Measurements from ENCODE around the gene A4GNT. TPM values are rescaled to one million over a fixed set of nuclear protein-coding genes. Genes with fewer than 3 reads are reported as not detected.
"Not testable (repeated sequence)": the region's sequence is repeated elsewhere in the genome, so short reads cannot be mapped to it uniquely, and the experiment has no call there.

The A4GNT gene
- total RNA-seq, result not detected
- long read RNA-seq, result 0 reads

DNA sequence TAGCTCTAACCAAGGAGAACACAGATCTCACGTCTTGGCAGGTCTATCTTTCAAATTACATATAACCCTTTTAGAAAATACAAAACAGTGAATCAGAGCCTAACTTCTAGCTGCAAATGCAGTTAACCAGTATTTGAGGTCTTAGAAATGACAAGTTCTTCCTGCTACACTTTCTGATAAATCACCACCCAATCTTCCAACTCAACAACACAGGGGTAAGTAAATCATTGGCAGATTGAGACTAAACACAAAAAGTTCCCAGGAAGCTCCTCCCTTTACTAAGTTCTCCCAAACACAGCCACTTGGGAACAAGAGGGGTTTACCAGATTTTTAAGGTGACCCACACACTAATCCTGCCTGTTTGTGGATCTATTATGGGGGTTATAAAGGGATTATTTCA, at the start of gene A4GNT:
Gene A4GNT, minus strand, starts transcription at position 152 of the 400 bp plus-strand sequence. CDS start 1,134 bp downstream, outside the sequence.
- DNase-seq (ENCODE audit: missing footprints) (no peak), ATAC-seq (no peak)
- intact Hi-C loops (cut with DNase I), result no loop called here

DNA sequence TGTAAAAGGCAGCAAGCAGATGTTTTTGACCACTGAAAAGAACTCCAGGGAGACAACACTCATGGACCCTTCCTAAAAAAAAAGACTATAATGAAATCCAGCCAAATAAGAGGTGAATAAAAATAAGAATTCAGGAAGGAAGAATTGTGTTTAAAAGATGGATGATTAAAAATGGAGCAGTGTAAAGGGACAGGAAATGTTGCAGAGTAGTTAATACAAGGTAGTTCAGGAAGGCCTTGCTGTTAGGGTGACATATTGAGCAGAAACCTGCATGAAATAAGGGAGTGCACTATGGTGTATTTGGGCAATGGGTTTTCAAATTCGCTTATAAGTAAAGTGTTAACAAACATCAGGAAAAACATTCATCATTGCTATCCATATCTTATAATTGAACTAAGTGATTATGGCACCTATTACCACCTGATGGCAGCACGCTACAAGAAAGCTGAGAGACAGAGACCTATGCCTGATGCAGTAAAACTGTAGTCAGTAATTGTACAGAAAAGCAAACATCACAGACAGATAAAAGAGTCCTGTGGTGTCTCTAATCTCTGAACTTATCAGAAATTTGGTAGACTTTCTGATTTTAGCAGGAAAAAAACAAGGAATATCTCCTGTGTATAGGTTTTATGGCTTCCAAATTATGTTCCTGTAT, 48.3 kb upstream of the A4GNT start:
- intact Hi-C loops (cut with DNase I), result loop anchor here (10.0 kb wide), 1 partner anchor 244 kb away; no protein-coding TSS in a partner anchor
- ATAC-seq (no peak), DNase-seq (ENCODE audit: missing footprints) (no peak)

DNA sequence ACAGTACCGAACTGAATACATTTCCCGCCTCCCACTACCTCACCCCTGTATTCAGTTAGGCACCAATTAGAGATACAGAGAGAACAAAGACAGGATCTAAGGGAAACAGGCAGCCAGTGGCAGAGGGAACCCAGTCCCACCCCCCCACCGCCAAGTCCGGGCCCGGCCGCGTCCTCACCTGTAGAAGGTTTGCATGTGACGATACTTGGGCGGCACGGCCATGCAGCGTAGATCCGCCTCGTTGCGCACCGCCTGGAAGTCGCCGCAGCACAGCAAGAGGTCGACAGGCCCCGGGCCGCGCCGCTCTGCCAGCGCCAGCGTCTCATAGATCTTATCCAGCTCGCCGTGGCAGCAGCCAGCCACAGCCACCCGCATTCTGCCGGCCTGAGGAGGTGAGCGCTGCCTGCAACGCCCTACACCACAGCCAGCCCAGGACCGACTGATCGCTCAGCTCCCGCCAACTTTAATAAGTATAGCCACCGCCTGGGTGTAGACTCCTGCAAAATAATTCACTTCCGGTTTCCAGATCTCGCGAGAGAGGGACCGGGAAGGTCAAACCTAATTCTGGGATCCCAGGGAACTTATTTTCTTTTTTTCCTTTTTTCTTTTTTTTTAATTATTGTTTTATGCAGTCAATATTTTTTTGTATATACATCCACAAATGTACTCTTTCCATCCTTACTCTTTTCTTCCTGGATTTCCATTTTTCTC, 42.4 kb upstream of the A4GNT start, which contains the start of gene DBR1:
Gene DBR1, minus strand, starts transcription at position 501 of the 711 bp plus-strand sequence. Its CDS starts 126 bp downstream, at position 375.
- ATAC-seq (peak; percentile 95), DNase-seq (ENCODE audit: missing footprints) (peak; percentile 88)
- intact Hi-C loops (cut with DNase I), result no loop called here

DNA sequence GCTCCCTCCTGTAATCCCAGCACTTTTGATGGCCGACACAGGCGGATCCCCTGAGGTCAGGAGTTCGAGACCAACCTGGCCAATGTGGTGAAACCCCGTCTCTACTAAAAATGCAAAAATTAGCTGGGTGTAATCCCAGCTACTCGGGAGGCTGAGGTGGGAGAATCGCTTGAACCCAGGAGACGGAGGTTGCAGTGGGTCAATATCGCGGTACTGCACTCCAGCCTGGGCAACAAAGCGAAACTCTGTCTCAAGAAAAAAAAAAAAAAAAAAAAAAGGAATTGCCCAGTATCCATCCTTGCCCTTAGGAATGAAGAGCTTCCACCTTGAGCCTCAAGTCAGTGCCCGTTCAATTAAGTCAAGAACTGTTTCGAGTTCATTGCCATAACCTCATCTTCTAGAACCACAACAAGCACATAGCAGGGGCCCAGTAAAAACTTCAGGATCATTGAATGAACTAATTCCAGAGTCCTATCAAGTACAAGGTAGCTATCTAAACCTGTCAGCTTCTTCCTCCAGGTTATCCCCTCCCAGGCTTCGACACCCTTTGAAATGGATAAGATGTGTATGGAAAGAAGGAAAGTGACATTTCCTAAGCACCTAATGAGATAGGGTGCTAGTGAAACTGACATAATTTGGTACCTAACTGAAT, 41.7 kb upstream of the A4GNT start:
- DNase-seq (ENCODE audit: missing footprints) (no peak), ATAC-seq (no peak)
- intact Hi-C loops (cut with DNase I), result no loop called here

DNA sequence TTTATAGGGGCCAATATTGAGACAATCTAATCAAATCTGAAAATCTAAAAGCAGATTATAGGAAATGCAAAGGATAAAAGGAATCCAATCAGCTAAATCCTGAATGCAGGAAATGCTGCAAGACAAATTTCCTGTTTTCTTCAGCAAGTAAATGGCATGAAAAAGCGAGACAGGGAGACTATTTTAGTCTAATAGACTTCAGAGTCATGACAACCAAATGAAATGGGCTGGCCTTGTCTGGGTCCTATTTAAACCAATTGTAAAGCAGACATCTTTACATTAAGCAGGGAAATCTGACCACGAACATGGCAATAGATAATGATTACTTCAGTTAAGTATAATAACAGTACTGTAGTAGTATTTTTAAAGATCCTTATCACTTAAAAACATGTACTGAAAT, 40.4 kb upstream of the A4GNT start:
- DNase-seq (ENCODE audit: missing footprints) (no peak), ATAC-seq (no peak)
- intact Hi-C loops (cut with DNase I), result no loop called here

GRCh38 chr3:138165061-138165460, 32.9 kb upstream of the A4GNT start:
- DNase-seq (ENCODE audit: missing footprints) (no peak), ATAC-seq (no peak)
- intact Hi-C loops (cut with DNase I), result no loop called here

DNA sequence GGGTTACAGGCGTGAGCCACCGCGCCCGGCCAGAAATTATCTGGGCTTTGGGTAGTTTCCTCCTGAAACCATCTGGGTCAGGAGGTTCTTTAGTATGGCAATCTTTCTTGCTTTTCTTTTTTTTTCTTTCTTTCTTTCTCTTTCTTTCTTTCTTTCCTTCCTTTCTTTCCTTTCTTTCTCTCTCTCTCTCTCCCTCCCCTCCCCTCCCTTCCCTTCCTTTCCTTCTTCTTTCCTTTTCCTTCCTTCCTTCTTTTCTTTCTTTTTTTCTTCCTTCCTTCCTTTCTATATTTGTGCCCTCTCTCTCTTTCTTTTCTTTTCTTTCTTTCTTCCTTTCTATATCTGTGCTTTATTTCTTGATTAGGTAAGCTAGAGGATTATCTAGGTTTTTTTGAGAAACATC, 25.6 kb upstream of the A4GNT start:
- no peak for ATAC-seq
- intact Hi-C loops (cut with DNase I), result no loop called here
- no peak for DNase-seq (ENCODE audit: missing footprints)

GRCh38 chr3:138154534-138154933, 22.3 kb upstream of the A4GNT start:
- ATAC-seq, result no peak
- DNase-seq (ENCODE audit: missing footprints), result no peak
- intact Hi-C loops (cut with DNase I), result no loop called here

DNA sequence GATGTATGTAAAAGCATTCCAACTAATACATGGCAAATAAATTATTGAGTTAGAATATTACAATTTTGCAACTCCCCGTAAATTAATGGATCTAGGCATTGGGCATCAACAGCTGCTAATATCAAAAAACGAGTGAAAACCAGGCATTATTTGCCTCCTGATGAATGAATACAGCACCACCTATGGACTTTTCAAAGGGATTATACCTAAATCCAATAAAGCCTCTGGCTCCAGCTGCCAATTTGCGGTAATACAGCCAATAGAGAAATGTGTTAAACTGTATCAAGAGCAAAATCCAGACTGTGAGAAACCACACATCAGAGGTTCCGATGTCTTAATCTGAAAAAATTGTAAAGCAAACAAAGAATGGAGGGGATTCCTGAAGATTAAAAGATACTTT, 16.3 kb upstream of the A4GNT start:
- intact Hi-C loops (cut with DNase I), result no loop called here
- DNase-seq (ENCODE audit: missing footprints) (no peak), ATAC-seq (no peak)

DNA sequence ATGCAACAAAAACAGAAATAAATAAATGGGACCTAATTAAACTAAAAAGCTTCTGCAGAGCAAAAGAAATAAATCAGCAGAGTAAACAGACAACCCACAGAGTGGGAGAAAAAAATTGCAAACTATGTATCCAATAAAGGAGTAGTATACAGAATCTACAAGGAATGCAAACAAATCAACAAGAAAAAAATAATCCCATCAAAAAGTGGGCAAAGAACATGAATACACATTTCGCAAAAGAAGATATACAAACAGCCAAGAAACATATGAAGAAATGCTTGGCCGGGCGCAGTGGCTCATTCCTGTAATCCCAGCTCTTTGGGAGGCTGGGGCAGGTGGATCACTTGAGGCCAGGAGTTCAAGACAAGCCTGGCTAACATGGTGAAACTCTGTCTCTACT, 10.0 kb upstream of the A4GNT start:
- DNase-seq (ENCODE audit: missing footprints); ATAC-seq; intact Hi-C loops (cut with DNase I): not testable (repeated sequence)

DNA sequence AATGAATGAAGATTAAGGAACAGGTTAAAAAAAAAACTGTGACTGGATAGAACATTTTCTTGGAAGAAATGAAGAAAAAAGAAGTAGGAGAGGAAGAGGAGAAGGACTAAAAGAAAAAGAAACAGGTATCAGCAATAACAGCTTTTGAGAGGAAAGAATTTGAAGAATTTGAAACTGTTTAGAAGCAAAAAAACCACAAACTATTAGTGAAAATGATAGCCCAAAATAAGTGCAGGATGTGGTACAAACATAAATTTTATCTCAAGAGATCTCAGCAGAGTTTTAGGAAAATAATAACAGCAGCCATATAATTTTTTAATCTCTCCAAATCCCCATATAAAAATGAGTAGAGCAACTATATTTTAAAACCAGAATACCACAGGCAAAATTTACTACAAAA, 8.8 kb upstream of the A4GNT start:
- intact Hi-C loops (cut with DNase I), result no loop called here
- ATAC-seq, result no peak
- DNase-seq (ENCODE audit: missing footprints), result no peak

DNA sequence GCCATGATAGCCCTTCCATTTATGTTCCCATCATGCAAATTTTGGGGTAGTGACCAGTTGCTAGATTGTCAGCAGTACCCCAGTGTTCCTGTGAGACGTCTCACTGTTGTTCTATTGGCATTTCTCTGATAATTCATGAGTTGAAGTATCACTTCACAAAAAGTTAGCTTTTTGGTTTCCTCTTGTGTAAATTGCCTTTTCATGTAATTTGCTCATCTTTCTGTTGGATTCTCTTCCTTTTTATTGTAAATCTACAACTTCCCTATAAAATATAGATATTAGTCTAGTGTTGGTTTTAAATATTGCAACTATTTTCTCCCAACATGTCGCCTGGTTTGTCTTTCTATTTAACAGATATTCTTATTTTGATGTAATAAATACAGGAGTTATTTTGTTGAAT, 7.5 kb upstream of the A4GNT start:
- DNase-seq (ENCODE audit: missing footprints), result no peak
- ATAC-seq, result no peak
- intact Hi-C loops (cut with DNase I), result no loop called here

DNA sequence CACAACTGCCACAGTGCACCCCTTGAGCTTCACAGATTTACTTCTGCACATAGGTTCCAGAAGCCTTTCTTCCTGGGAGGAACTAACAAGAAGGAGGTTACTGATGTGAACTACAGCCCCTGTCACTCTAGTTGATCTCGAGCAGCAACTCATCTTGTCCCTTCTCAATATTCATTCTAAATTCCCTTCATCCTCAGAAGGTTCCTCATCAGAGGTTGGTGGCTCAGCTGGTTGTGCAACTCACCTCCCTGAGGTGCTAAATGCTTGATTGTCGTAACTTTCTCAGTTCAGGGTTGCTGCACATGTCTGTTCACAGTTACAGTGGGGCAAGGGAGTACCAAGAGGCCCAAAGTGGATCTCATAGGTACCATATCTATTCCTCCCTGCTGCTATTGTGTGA, 5.7 kb upstream of the A4GNT start:
- DNase-seq (ENCODE audit: missing footprints) (no peak), ATAC-seq (no peak)
- intact Hi-C loops (cut with DNase I), result no loop called here

GRCh38 chr3:138136201-138136600, 4.0 kb upstream of the A4GNT start:
- no peak for DNase-seq (ENCODE audit: missing footprints)
- intact Hi-C loops (cut with DNase I), result no loop called here
- peak; percentile 40 for ATAC-seq

DNA sequence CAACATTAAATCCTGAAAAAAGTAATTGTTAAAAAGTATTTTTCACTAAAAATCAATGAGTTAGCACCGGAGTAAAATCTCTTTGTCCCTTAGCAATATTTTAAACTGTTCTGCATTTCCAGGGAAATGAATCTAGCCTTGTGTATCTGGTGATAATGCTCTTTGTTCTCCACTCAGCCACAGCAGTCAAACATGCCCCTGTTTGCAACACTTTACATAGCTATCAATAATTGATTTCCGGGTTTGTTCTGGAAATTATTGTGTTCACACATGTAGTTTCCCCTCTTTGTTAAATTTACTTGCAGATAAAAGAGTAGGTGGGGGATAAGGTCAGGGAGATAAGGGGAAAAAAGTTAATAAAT, 3.6 kb upstream of the A4GNT start:
- intact Hi-C loops (cut with DNase I), result no loop called here
- ATAC-seq (no peak), DNase-seq (ENCODE audit: missing footprints) (no peak)

- DNase-seq (ENCODE audit: missing footprints), result no peak
- no peak for ATAC-seq
- intact Hi-C loops (cut with DNase I), result no loop called here
Measured at GRCh38 chr3:138135146-138135832, 3.1 kb upstream of the A4GNT start.

GRCh38 chr3:138127636-138128365, 4.4 kb downstream of the A4GNT start:
- ATAC-seq (no peak), DNase-seq (ENCODE audit: missing footprints) (no peak)
- intact Hi-C loops (cut with DNase I), result no loop called here

DNA sequence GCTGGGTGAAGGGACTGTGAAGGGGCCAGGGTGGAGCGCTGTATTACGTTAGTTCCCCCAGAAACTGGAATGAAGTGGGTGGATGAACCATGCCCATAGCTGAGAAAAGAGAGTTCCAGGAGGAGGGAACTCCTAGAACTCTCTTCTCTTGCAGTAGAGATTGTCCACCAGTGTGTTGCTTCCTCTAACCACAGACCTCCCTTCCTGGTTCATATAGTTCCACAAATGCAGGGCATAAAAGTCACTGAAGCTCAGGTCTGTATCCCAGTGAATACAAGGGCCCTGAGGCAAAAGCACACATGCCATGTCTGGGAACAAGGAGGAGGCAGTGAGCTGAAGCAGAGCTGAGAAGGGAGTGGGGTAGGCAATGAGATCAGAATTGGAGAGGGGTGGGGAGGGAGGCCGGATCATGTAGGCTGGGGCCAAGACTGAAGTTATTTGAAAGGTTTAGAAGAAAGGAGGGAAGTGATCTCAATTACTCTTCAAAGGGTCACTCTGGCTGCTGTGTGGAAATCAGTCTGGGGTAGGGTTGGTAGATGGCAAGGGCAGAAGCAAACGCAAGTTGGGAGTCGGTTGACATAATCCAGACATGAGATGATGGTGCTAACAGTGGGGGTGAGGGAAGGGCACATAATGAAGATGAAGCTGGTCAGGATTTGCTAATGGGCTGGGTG, 6.5 kb downstream of the A4GNT start:
- DNase-seq (ENCODE audit: missing footprints) (no peak), ATAC-seq (peak; percentile 51)
- intact Hi-C loops (cut with DNase I), result no loop called here

All from Right ventricle myocardium inferior (tissue), 1 donor.